SKM-1 (cell line): ENCODE data around the gene PCDHB16.
"Not testable (repeated sequence)": the region's sequence is repeated elsewhere in the genome, so short reads cannot be mapped to it uniquely, and the experiment has no call there.

Experiments used
- DNase-seq: peaks from one replicate; lab custom pipeline; 2025; ENCODE audit not compliant: unreplicated experiment; lab: John Stamatoyannopoulos, UW

Gene PCDHB16

DNA sequence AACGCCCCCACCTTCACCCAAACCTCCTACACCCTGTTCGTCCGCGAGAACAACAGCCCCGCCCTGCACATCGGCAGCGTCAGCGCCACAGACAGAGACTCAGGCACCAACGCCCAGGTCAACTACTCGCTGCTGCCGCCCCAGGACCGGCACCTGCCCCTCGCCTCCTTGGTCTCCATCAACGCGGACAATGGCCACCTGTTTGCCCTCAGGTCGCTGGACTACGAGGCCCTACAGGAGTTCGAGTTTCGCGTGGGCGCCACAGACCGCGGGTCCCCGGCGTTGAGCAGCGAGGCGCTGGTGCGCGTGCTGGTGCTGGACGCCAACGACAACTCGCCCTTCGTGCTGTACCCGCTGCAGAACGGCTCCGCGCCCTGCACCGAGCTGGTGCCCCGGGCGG is 42.7 kb downstream of the PCDHB16 start:
- DNase-seq = not testable (repeated sequence)

DNA sequence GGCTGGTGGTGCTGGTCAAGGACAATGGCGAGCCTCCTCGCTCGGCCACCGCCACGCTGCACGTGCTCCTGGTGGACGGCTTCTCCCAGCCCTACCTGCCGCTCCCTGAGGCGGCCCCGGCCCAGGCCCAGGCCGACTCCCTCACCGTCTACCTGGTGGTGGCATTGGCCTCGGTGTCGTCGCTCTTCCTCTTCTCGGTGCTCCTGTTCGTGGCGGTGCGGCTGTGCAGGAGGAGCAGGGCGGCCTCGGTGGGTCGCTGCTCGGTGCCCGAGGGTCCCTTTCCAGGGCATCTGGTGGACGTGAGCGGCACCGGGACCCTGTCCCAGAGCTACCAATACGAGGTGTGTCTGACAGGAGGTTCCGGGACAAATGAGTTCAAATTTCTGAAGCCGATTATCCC is 43.2 kb downstream of the PCDHB16 start:
- DNase-seq = not testable (repeated sequence)

DNA sequence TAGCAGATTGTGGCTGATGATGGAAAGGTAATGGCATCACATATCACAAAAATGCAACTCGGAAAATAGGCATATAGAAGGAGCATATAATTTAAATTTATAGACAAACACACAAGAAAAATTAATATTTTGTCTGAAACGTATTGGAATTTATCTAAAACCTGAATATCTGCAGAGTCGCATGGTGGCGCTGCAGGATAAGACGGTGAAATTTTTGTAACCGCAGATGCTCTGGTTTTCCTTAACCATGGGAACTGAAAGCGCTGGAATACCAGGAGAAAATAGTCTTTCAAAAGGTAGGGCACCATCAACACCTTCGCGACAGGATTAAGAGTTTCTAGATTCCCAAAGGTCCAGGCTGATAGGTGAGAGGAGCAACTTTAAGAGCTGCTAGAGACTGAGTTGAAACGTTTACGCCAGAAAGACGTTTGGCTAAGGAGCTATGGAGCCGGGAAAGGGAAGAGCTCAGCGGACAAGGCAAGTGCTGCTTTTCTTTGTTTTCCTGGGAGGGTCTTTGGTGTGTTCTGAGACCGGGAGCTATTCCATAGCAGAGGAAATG is 52.0 kb downstream of the PCDHB16 start:
- no peak for DNase-seq
